SU-DHL-6 (cell line): ENCODE data around the gene KIF9.

Source experiments
- H2AFZ ChIP-seq: fragments of 200-600 bp; sonication (generic); 2 replicates; pipeline ENCODE4 v1.6.1; 2014; ENCODE audit warnings: low read depth, mild to moderate bottlenecking, moderate library complexity, mixed read lengths, antibody characterized with exemption, low read length; ENCODE audit not compliant: severe bottlenecking
- H3F3A ChIP-seq: fragments of 200-600 bp; shearing (Covaris generic); 2 replicates; pipeline ENCODE4 v1.6.0; 2016; ENCODE audit warnings: antibody characterized with exemption, mild to moderate bottlenecking; ENCODE audit not compliant: insufficient read depth
- H3K27ac ChIP-seq: fragments of 200-600 bp; sonication (generic); 2 replicates; pipeline ENCODE4 v1.5.1; 2016; ENCODE audit warnings: low read depth, mild to moderate bottlenecking, low read length, moderate library complexity, mixed read lengths
- H3K27me3 ChIP-seq: fragments of 200-600 bp; sonication (generic), shearing (Covaris generic); 2 replicates; pipeline ENCODE4 v1.6.0; 2014; ENCODE audit warnings: mild to moderate bottlenecking, low read length
- H3K36me3 ChIP-seq: fragments of 200-600 bp; sonication (generic); 2 replicates; pipeline ENCODE4 v1.6.1; 2014; ENCODE audit warnings: mild to moderate bottlenecking, low read length, mixed read lengths
- H3K4me2 ChIP-seq: fragments of 300-600, 200-600 bp; shearing (Covaris generic), sonication (generic); 2 replicates; pipeline ENCODE4 v1.6.0; 2014; ENCODE audit warnings: low read length, low read depth, mild to moderate bottlenecking; ENCODE audit not compliant: poor library complexity, severe bottlenecking
- H3K4me3 ChIP-seq: fragments of 200-600 bp; sonication (generic); 2 replicates; pipeline ENCODE4 v1.5.1; 2014; ENCODE audit warnings: antibody characterized with exemption, low read length, mild to moderate bottlenecking, mixed read lengths; ENCODE audit not compliant: insufficient read depth, poor library complexity, severe bottlenecking
- H3K79me2 ChIP-seq: fragments of 200-600 bp; sonication (generic); 2 replicates; pipeline ENCODE4 v1.6.1; 2014; ENCODE audit warnings: mild to moderate bottlenecking, low read length, moderate library complexity; ENCODE audit not compliant: insufficient read depth
- H3K9ac ChIP-seq: fragments of 200-600 bp; sonication (generic); 2 replicates; pipeline ENCODE4 v1.7.0; 2014; ENCODE audit warnings: mild to moderate bottlenecking, low read length
- H3K9me2 ChIP-seq: fragments of 200-600 bp; sonication (generic); replicated peaks from 2 replicates; pipeline ENCODE4 v1.6.1; 2014; ENCODE audit warnings: low read length; ENCODE audit not compliant: insufficient read depth
- H3K9me3 ChIP-seq: fragments of 200-600 bp; sonication (generic); 2 replicates; pipeline ENCODE4 v1.6.1; 2014; ENCODE audit warnings: low read length, mixed read lengths; ENCODE audit not compliant: insufficient read depth
- H4K20me1 ChIP-seq: fragments of 200-600 bp; sonication (generic); 2 replicates; pipeline ENCODE4 v1.6.1; 2014; ENCODE audit warnings: low read depth, mild to moderate bottlenecking, antibody characterized with exemption, low read length, moderate library complexity, mixed read lengths
- CTCF ChIP-seq: fragments of 200-600 bp; sonication (generic); IDR thresholded peaks from one replicate; pipeline ENCODE4 v1.5.1; 2017; ENCODE audit warnings: antibody characterized with exemption, mild to moderate bottlenecking, low read length, moderate library complexity; ENCODE audit not compliant: insufficient read depth, poor library complexity, severe bottlenecking
- EZH2phosphoT487 ChIP-seq: fragments of 200-600 bp; sonication (generic), shearing (Covaris generic); conservative IDR thresholded peaks from 2 replicates; pipeline ENCODE4 v1.6.1; 2018; ENCODE audit warnings: mild to moderate bottlenecking, antibody characterized with exemption, low read length, moderate library complexity, mixed read lengths

KIF9 gene

GRCh38 chr3:47273564-47273963 is 9.0 kb downstream of the KIF9 start:
- no peaks in the 10 kb centered on the region for H3F3A ChIP-seq
- H3K4me3 ChIP-seq, result no peak overlapping the region
- no peaks in the 10 kb centered on the region for H4K20me1 ChIP-seq
- no peak overlapping the region for H3K27ac ChIP-seq
- H3K9me3 ChIP-seq, result no peaks in the 10 kb centered on the region
- no peak overlapping the region for H3K4me2 ChIP-seq
- H3K36me3 ChIP-seq, result no peaks in the 10 kb centered on the region
- no peak overlapping the region for H2AFZ ChIP-seq
- no peaks in the 10 kb centered on the region for H3K27me3 ChIP-seq
- TF ChIP-seq EZH2phosphoT487 (no peak), CTCF (no peak)
- H3K9ac ChIP-seq, result no peak overlapping the region
- no peaks in the 10 kb centered on the region for H3K9me2 ChIP-seq
- no peaks in the 10 kb centered on the region for H3K79me2 ChIP-seq

GRCh38 chr3:47270526-47270925 is 12.1 kb downstream of the KIF9 start:
- Histone ChIP-seq H3K4me3 (no peak overlapping the region), H3K9me2 (no peaks in the 10 kb centered on the region), H3K36me3 (no peaks in the 10 kb centered on the region), H3K27me3 (no peaks in the 10 kb centered on the region), H3K9ac (no peak overlapping the region), H3K9me3 (no peaks in the 10 kb centered on the region), H4K20me1 (no peaks in the 10 kb centered on the region), H3K4me2 (no peak overlapping the region), H3K27ac (no peak overlapping the region), H3F3A (no peaks in the 10 kb centered on the region), H2AFZ (no peak overlapping the region), H3K79me2 (no peaks in the 10 kb centered on the region)
- TF ChIP-seq EZH2phosphoT487 (no peak), CTCF (no peak)

GRCh38 chr3:47267490-47267824 is 15.1 kb downstream of the KIF9 start:
- no peak overlapping the region for H2AFZ ChIP-seq

More at GRCh38 chr3:47267490-47267824, 15.1 kb downstream of the KIF9 start:
- no peaks in the 10 kb centered on the region for H3K79me2 ChIP-seq
- TF ChIP-seq EZH2phosphoT487 (no peak), CTCF (no peak)
- H3K4me3 ChIP-seq, result no peak overlapping the region
- H3K36me3 ChIP-seq, result no peaks in the 10 kb centered on the region
- H3K27ac ChIP-seq, result no peak overlapping the region
- no peaks in the 10 kb centered on the region for H3K9me2 ChIP-seq
- H3F3A ChIP-seq, result no peaks in the 10 kb centered on the region
- H3K27me3 ChIP-seq, result no peaks in the 10 kb centered on the region
- no peaks in the 10 kb centered on the region for H4K20me1 ChIP-seq
- no peak overlapping the region for H3K4me2 ChIP-seq
- H3K9me3 ChIP-seq, result no peaks in the 10 kb centered on the region
- H3K9ac ChIP-seq, result no peak overlapping the region
